ENCODE data around the gene IGF2BP2. TPM values are rescaled to one million over a fixed set of nuclear protein-coding genes. Genes with fewer than 3 reads are reported as not detected.

Gene IGF2BP2
- total RNA-seq, 1 experiment from 2014 or later: 133 TPM

DNA sequence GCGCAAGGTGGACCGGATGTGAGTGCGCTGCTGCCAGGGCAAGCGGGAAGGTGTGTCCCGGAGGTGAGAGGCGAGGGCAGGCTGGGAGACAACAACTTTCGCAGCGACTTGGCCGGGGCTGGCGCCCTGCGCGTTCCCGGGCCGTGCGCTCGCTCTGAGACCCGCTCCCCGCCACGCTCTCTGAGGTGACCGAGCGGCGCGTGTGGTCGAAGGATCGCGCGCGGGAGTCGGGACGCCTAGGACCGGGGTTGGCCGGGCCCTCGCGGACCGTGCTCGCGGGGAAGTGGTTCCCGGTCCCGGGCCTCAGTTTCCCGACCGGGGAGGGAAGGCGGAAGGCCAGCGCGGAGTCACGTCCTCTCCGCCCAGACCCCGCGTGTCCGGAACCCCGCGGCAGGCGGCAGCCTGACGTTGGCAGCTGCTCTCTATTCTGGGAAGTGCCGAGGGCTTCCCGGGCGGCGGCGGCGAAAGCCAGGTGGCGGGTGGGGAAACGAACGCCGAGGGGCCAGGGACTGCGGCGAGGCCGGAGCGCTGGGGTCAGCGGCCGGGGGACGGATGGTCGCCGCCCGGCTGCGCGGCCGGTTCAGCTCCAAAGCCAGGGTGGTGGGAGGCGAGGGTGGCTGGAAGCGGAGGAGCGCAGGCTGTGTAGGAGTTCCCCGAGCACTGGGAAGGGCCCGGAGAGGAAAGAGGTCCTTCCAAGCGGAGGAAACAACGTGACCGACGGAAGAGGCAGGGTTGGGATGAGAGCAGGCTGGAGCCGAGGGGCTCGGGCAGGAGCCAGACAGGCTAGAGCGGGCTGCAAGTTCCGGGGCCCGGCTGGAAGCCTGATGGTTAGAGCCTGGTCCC lies 1.0 kb upstream of the IGF2BP2 start (continued):
- TF ChIP-seq, protein P1, sequence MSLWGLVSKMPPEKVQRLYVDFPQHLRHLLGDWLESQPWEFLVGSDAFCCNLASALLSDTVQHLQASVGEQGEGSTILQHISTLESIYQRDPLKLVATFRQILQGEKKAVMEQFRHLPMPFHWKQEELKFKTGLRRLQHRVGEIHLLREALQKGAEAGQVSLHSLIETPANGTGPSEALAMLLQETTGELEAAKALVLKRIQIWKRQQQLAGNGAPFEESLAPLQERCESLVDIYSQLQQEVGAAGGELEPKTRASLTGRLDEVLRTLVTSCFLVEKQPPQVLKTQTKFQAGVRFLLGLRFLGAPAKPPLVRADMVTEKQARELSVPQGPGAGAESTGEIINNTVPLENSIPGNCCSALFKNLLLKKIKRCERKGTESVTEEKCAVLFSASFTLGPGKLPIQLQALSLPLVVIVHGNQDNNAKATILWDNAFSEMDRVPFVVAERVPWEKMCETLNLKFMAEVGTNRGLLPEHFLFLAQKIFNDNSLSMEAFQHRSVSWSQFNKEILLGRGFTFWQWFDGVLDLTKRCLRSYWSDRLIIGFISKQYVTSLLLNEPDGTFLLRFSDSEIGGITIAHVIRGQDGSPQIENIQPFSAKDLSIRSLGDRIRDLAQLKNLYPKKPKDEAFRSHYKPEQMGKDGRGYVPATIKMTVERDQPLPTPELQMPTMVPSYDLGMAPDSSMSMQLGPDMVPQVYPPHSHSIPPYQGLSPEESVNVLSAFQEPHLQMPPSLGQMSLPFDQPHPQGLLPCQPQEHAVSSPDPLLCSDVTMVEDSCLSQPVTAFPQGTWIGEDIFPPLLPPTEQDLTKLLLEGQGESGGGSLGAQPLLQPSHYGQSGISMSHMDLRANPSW (CRISPR knock-in tag; conservative IDR thresholded peaks at IDR 0.05; ENCODE audit: low read depth): no peak
- TF ChIP-seq, protein P2, sequence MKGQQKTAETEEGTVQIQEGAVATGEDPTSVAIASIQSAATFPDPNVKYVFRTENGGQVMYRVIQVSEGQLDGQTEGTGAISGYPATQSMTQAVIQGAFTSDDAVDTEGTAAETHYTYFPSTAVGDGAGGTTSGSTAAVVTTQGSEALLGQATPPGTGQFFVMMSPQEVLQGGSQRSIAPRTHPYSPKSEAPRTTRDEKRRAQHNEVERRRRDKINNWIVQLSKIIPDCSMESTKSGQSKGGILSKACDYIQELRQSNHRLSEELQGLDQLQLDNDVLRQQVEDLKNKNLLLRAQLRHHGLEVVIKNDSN (CRISPR knock-in tag; IDR thresholded peaks at IDR 0.05): 0 out of 2 replicates have a peak, but pooled peaks have one; percentile 42
- TF ChIP-seq, protein P3, sequence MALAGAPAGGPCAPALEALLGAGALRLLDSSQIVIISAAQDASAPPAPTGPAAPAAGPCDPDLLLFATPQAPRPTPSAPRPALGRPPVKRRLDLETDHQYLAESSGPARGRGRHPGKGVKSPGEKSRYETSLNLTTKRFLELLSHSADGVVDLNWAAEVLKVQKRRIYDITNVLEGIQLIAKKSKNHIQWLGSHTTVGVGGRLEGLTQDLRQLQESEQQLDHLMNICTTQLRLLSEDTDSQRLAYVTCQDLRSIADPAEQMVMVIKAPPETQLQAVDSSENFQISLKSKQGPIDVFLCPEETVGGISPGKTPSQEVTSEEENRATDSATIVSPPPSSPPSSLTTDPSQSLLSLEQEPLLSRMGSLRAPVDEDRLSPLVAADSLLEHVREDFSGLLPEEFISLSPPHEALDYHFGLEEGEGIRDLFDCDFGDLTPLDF (CRISPR knock-in tag; IDR thresholded peaks at IDR 0.05): no peak; the same call in 1 of the 2 replicates
- TF ChIP-seq, protein P4, sequence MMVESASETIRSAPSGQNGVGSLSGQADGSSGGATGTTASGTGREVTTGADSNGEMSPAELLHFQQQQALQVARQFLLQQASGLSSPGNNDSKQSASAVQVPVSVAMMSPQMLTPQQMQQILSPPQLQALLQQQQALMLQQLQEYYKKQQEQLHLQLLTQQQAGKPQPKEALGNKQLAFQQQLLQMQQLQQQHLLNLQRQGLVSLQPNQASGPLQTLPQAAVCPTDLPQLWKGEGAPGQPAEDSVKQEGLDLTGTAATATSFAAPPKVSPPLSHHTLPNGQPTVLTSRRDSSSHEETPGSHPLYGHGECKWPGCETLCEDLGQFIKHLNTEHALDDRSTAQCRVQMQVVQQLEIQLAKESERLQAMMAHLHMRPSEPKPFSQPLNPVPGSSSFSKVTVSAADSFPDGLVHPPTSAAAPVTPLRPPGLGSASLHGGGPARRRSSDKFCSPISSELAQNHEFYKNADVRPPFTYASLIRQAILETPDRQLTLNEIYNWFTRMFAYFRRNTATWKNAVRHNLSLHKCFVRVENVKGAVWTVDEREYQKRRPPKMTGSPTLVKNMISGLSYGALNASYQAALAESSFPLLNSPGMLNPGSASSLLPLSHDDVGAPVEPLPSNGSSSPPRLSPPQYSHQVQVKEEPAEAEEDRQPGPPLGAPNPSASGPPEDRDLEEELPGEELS (CRISPR knock-in tag; IDR thresholded peaks at IDR 0.05): peak; percentile 29; the same call in 1 of the 2 replicates
- TF ChIP-seq ZNF396 (CRISPR knock-in tag; IDR thresholded peaks at IDR 0.05; ENCODE audit: borderline replicate concordance): no peak
- TF ChIP-seq, protein P5, sequence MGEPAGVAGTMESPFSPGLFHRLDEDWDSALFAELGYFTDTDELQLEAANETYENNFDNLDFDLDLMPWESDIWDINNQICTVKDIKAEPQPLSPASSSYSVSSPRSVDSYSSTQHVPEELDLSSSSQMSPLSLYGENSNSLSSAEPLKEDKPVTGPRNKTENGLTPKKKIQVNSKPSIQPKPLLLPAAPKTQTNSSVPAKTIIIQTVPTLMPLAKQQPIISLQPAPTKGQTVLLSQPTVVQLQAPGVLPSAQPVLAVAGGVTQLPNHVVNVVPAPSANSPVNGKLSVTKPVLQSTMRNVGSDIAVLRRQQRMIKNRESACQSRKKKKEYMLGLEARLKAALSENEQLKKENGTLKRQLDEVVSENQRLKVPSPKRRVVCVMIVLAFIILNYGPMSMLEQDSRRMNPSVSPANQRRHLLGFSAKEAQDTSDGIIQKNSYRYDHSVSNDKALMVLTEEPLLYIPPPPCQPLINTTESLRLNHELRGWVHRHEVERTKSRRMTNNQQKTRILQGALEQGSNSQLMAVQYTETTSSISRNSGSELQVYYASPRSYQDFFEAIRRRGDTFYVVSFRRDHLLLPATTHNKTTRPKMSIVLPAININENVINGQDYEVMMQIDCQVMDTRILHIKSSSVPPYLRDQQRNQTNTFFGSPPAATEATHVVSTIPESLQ (CRISPR knock-in tag; IDR thresholded peaks at IDR 0.05): peak; percentile 48; the same call in 1 of the 2 replicates
- no peak for TF ChIP-seq ZNF416 (CRISPR knock-in tag; IDR thresholded peaks at IDR 0.05)
- no peak for TF ChIP-seq HMGA2 (CRISPR knock-in tag; IDR thresholded peaks at IDR 0.05)
- TF ChIP-seq, protein P6, sequence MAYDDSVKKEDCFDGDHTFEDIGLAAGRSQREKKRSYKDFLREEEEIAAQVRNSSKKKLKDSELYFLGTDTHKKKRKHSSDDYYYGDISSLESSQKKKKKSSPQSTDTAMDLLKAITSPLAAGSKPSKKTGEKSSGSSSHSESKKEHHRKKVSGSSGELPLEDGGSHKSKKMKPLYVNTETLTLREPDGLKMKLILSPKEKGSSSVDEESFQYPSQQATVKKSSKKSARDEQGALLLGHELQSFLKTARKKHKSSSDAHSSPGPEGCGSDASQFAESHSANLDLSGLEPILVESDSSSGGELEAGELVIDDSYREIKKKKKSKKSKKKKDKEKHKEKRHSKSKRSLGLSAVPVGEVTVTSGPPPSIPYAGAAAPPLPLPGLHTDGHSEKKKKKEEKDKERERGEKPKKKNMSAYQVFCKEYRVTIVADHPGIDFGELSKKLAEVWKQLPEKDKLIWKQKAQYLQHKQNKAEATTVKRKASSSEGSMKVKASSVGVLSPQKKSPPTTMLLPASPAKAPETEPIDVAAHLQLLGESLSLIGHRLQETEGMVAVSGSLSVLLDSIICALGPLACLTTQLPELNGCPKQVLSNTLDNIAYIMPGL (CRISPR knock-in tag; IDR thresholded peaks at IDR 0.05): 0 out of 2 replicates have a peak, but pooled peaks have one; percentile 10
- TF ChIP-seq SP1 (CRISPR knock-in tag; conservative IDR thresholded peaks at IDR 0.05): peak; percentile 67
- TF ChIP-seq, protein P7, sequence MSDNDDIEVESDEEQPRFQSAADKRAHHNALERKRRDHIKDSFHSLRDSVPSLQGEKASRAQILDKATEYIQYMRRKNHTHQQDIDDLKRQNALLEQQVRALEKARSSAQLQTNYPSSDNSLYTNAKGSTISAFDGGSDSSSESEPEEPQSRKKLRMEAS (CRISPR knock-in tag; IDR thresholded peaks at IDR 0.05): peak; percentile 92
- no peak for TF ChIP-seq NFATC4 (CRISPR knock-in tag; IDR thresholded peaks at IDR 0.05)
- TF ChIP-seq, protein P8, sequence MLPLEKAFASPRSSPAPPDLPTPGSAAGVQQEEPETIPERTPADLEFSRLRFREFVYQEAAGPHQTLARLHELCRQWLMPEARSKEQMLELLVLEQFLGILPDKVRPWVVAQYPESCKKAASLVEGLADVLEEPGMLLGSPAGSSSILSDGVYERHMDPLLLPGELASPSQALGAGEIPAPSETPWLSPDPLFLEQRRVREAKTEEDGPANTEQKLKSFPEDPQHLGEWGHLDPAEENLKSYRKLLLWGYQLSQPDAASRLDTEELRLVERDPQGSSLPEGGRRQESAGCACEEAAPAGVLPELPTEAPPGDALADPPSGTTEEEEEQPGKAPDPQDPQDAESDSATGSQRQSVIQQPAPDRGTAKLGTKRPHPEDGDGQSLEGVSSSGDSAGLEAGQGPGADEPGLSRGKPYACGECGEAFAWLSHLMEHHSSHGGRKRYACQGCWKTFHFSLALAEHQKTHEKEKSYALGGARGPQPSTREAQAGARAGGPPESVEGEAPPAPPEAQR (CRISPR knock-in tag; IDR thresholded peaks at IDR 0.05): no peak
- TF ChIP-seq, protein P9, sequence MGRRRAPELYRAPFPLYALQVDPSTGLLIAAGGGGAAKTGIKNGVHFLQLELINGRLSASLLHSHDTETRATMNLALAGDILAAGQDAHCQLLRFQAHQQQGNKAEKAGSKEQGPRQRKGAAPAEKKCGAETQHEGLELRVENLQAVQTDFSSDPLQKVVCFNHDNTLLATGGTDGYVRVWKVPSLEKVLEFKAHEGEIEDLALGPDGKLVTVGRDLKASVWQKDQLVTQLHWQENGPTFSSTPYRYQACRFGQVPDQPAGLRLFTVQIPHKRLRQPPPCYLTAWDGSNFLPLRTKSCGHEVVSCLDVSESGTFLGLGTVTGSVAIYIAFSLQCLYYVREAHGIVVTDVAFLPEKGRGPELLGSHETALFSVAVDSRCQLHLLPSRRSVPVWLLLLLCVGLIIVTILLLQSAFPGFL (CRISPR knock-in tag; IDR thresholded peaks at IDR 0.05; ENCODE audit: borderline replicate concordance): 0 out of 2 replicates have a peak, but pooled peaks have one; percentile 55
- no peak for TF ChIP-seq TEAD4 (CRISPR knock-in tag; IDR thresholded peaks at IDR 0.05)
- TF ChIP-seq JAZF1 (CRISPR knock-in tag; IDR thresholded peaks at IDR 0.05): no peak
- TF ChIP-seq SMAD3 (CRISPR knock-in tag; IDR thresholded peaks at IDR 0.05; ENCODE audit: borderline replicate concordance): peak; percentile 1; the same call in 1 of the 2 replicates
- TF ChIP-seq ZNF423 (CRISPR knock-in tag; IDR thresholded peaks at IDR 0.05): no peak
- TF ChIP-seq ZNF138 (CRISPR knock-in tag; conservative IDR thresholded peaks at IDR 0.05): no peak; the same call in none of the 2 replicates
- TF ChIP-seq, protein P10, sequence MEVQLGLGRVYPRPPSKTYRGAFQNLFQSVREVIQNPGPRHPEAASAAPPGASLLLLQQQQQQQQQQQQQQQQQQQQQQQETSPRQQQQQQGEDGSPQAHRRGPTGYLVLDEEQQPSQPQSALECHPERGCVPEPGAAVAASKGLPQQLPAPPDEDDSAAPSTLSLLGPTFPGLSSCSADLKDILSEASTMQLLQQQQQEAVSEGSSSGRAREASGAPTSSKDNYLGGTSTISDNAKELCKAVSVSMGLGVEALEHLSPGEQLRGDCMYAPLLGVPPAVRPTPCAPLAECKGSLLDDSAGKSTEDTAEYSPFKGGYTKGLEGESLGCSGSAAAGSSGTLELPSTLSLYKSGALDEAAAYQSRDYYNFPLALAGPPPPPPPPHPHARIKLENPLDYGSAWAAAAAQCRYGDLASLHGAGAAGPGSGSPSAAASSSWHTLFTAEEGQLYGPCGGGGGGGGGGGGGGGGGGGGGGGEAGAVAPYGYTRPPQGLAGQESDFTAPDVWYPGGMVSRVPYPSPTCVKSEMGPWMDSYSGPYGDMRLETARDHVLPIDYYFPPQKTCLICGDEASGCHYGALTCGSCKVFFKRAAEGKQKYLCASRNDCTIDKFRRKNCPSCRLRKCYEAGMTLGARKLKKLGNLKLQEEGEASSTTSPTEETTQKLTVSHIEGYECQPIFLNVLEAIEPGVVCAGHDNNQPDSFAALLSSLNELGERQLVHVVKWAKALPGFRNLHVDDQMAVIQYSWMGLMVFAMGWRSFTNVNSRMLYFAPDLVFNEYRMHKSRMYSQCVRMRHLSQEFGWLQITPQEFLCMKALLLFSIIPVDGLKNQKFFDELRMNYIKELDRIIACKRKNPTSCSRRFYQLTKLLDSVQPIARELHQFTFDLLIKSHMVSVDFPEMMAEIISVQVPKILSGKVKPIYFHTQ (CRISPR knock-in tag; IDR thresholded peaks at IDR 0.05): no peak

Data from WTC11 (cell line).